Panc1 (cell line): ENCODE measurements around the gene MTAP. TPM values are rescaled to one million over a fixed set of nuclear protein-coding genes. Genes with fewer than 3 reads are reported as not detected.

Source experiments
- ATAC-seq: fragments of 200-7000 bp; cut with Tn5 transposase; 2 replicates; pipeline ENCODE4 v1.9.1; 2020; ENCODE audit warnings: mild to moderate bottlenecking, moderate library complexity
- BruUV-seq: library from RNA; stranded (reverse); fragments of 400-500 nt; replicated peaks from 2 replicates; lab custom pipeline; 2021; lab: Mats Ljungman, UMichigan
- CTCF ChIA-PET: fragments of 300-600 bp; sonication (Branson Sonifier 250); formaldehyde crosslinking; loops from one replicate; lab custom pipeline; 2022; ENCODE audit warnings: antibody characterized with exemption; lab: Charles Lee
- POLR2A ChIA-PET: fragments of 300-600 bp; sonication (Branson Sonifier 250); formaldehyde crosslinking; loops from one replicate; lab custom pipeline; 2022; ENCODE audit warnings: antibody characterized with exemption; lab: Charles Lee
- DNase-seq: peaks from one replicate; pipeline ENCODE4 v3.0.0-alpha.2; 2010; ENCODE audit warnings: low read depth, low spot score
- H3K27ac ChIP-seq: 2 replicates; pipeline ENCODE4 v1.5.1; 2011; ENCODE audit warnings: mild to moderate bottlenecking, low read length, inconsistent platforms
- H3K27me3 ChIP-seq: fragments of 200-500 bp; sonication (Bioruptor generic); 2 replicates; pipeline ENCODE4 v1.6.0; 2014; ENCODE audit warnings: low read length, inconsistent platforms; ENCODE audit not compliant: control insufficient read depth, insufficient read depth
- H3K36me3 ChIP-seq: fragments of 200-500 bp; sonication (Bioruptor generic); 2 replicates; pipeline ENCODE4 v1.5.1; 2014; ENCODE audit warnings: inconsistent platforms, mild to moderate bottlenecking, low read length, moderate library complexity; ENCODE audit not compliant: control insufficient read depth, insufficient read depth
- H3K4me1 ChIP-seq: 2 replicates; pipeline ENCODE4 v1.5.1; 2011; ENCODE audit warnings: inconsistent platforms, mild to moderate bottlenecking, low read length, moderate library complexity; ENCODE audit not compliant: control insufficient read depth, insufficient read depth
- H3K4me3 ChIP-seq, 2 experiments: 2 replicates each; pipeline ENCODE4 v1.5.1; 2011 to 2012; ENCODE audit warnings: low read depth in 2 of 2, low read length in 2 of 2, mild to moderate bottlenecking in 2 of 2, inconsistent platforms in 1 of 2, moderate library complexity in 1 of 2
- H3K9me3 ChIP-seq: fragments of 200-500 bp; sonication (Bioruptor generic); 2 replicates; pipeline ENCODE4 v1.5.1; 2014; ENCODE audit warnings: low read depth, mild to moderate bottlenecking, inconsistent platforms, low read length, moderate library complexity; ENCODE audit not compliant: control insufficient read depth, insufficient read depth
- CTCF ChIP-seq: fragments of 450-650 bp; IDR thresholded peaks from 2 replicates; pipeline ENCODE4 v1.5.1; 2017; ENCODE audit warnings: mild to moderate bottlenecking
- POLR2AphosphoS5 ChIP-seq: IDR thresholded peaks from 2 replicates; pipeline ENCODE4 v1.6.1; 2012; ENCODE audit warnings: mild to moderate bottlenecking, low read depth, low read length, moderate library complexity
- REST ChIP-seq, 2 experiments: IDR thresholded peaks; 2 replicates each; pipeline ENCODE4 v1.6.1; 2011 to 2012; ENCODE audit warnings: low read depth in 2 of 2, control low read depth in 1 of 2, low read length in 1 of 2, mild to moderate bottlenecking in 1 of 2, moderate library complexity in 1 of 2; ENCODE audit not compliant: insufficient read depth in 1 of 2
- SIN3A ChIP-seq: IDR thresholded peaks from 2 replicates; pipeline ENCODE4 v1.6.1; 2012; ENCODE audit warnings: low read depth, mild to moderate bottlenecking, low read length, moderate library complexity, borderline replicate concordance; ENCODE audit not compliant: insufficient read depth
- TCF7L2 ChIP-seq: IDR thresholded peaks from 2 replicates; pipeline ENCODE4 v1.6.1; 2011; ENCODE audit warnings: mild to moderate bottlenecking, low read depth, low read length, inconsistent platforms
- in situ Hi-C: cut with HindIII; loops from 2 replicates; pipeline ENCODE4 v1.10.0; 2016; ENCODE audit warnings: low sequenced_read_pairs, low pct_unique_long_range_greater_than_20kb
- intact Hi-C: fragments of 100-400 bp; cut with micrococcal nuclease; formaldehyde crosslinking; loops from one replicate; pipeline ENCODE4 v1.10.0; 2022; ENCODE audit not compliant: unreplicated experiment
- total RNA-seq: library from RNA; stranded (reverse); gene quantifications from one replicate; pipeline ENCODE4 v1.2.1, GENCODE V29; 2021; ENCODE audit not compliant: unreplicated experiment

The MTAP gene
- total RNA-seq, 1 experiment from 2014 or later: 9.6 TPM

GRCh38 chr9:21813575-21814473 is 11.4 kb downstream of the MTAP start:
- Histone ChIP-seq H3K4me1 (peaks cover 17% of the 10 kb centered on the region), H3K4me3 (no peak overlapping the region), H3K27ac (peak overlapping the region; percentile 51), H3K36me3 (peaks cover 16% of the 10 kb centered on the region; the same call in 1 of the 2 replicates), H3K9me3 (no peaks in the 10 kb centered on the region), H3K27me3 (no peaks in the 10 kb centered on the region)
- TF ChIP-seq TCF7L2: peak; percentile 74; the same call in 1 of the 2 replicates
- no peak for TF ChIP-seq REST (IDR thresholded peaks at IDR 0.05; ENCODE audit: insufficient read depth in 1 of 2, low read depth in 2 of 2, low read length in 1 of 2)
- no peak for TF ChIP-seq SIN3A
- TF ChIP-seq CTCF: peak; percentile 51; the same call in 1 of the 2 replicates
- no peak for TF ChIP-seq POLR2AphosphoS5
- no TSS peak for BruUV-seq
- peak; percentile 61 for ATAC-seq
- in situ Hi-C loops (no loop called here), intact Hi-C loops (no loop called here)
- ChIA-PET CTCF (interaction anchor here (0.8 to 1.1 kb wide), 3 partner anchors 294 to 639 kb away, joined by 3 read pairs; no protein-coding TSS in a partner anchor), POLR2A (no interaction called here)
- peak; percentile 64 for DNase-seq

- H3K4me3 ChIP-seq: no peak overlapping the region
- TF ChIP-seq POLR2AphosphoS5 (no peak), SIN3A (no peak), TCF7L2 (no peak), REST (IDR thresholded peaks at IDR 0.05; ENCODE audit: insufficient read depth in 1 of 2, low read depth in 2 of 2, low read length in 1 of 2) (no peak), CTCF (no peak)
- H3K4me1 ChIP-seq: peaks cover 16% of the 10 kb centered on the region
- no peaks in the 10 kb centered on the region for H3K27me3 ChIP-seq
- BruUV-seq: no TSS peak
- in situ Hi-C loops: no loop called here
- H3K36me3 ChIP-seq: peaks cover 17% of the 10 kb centered on the region; the same call in 1 of the 2 replicates
- ChIA-PET POLR2A (no interaction called here), CTCF (interaction anchor here (1.2 kb wide), 1 partner anchor 637 kb away, joined by 3 read pairs; no protein-coding TSS in a partner anchor)
- H3K27ac ChIP-seq: no peak overlapping the region
- no peak for DNase-seq
- ATAC-seq: no peak
- intact Hi-C loops: no loop called here
- no peaks in the 10 kb centered on the region for H3K9me3 ChIP-seq
Observed at GRCh38 chr9:21815643-21816042, 13.2 kb downstream of the MTAP start.
